Endothelial cell of umbilical vein (primary cell): ENCODE data around the gene C15orf62. TPM values are rescaled to one million over a fixed set of nuclear protein-coding genes. Genes with fewer than 3 reads are reported as not detected.

Source experiments
- BruUV-seq: library from RNA; stranded (reverse); fragments of 400-500 nt; replicated peaks from 2 replicates; lab custom pipeline; 2021; lab: Mats Ljungman, UMichigan
- CTCF ChIA-PET: fragments of 300-600, 350-600 bp; sonication (Branson Sonifier 250); formaldehyde crosslinking; loops from one replicate; lab custom pipeline; 2021; ENCODE audit warnings: antibody characterized with exemption, inconsistent platforms; lab: Charles Lee
- POLR2A ChIA-PET: fragments of 300-600, 350-600 bp; sonication (Branson Sonifier 250); formaldehyde crosslinking; loops from one replicate; lab custom pipeline; 2021; ENCODE audit warnings: antibody characterized with exemption, inconsistent platforms; lab: Charles Lee
- DNase-seq: peaks from one replicate; pipeline ENCODE4 v3.0.0-alpha.2; 2011; ENCODE audit warnings: low read depth, low spot score
- FAIRE-seq: peaks from 2 replicates; lab custom pipeline; 2011; peaks lifted over from hg19 to GRCh38; lab: Jason Lieb, UNC
- H2AFZ ChIP-seq: 2 replicates; pipeline ENCODE4 v1.6.0; 2012; ENCODE audit warnings: low read depth, low read length, control low read depth, inconsistent platforms
- H3K27ac ChIP-seq: 2 replicates; pipeline ENCODE4 v1.5.1; 2011; ENCODE audit warnings: low read depth, mild to moderate bottlenecking, control low read depth, low read length, moderate library complexity; ENCODE audit not compliant: insufficient read depth
- H3K27me3 ChIP-seq, 2 experiments: 2 replicates each; pipeline versions ENCODE4 v1.6.0 to v1.6.1; 2011; ENCODE audit warnings: low read length in 2 of 2, mixed read lengths in 1 of 2; ENCODE audit not compliant: control insufficient read depth in 2 of 2, insufficient read depth in 2 of 2
- H3K36me3 ChIP-seq, 2 experiments: 2 replicates in 1 of 2; 3 replicates in 1 of 2; pipeline ENCODE4 v1.5.1; 2011; ENCODE audit warnings: low read length in 2 of 2, mild to moderate bottlenecking in 1 of 2, moderate library complexity in 1 of 2; ENCODE audit not compliant: control insufficient read depth in 2 of 2, insufficient read depth in 2 of 2; ENCODE audit errors: extremely low read depth in 1 of 2
- H3K4me1 ChIP-seq: 3 replicates; pipeline ENCODE4 v1.5.1; 2011; ENCODE audit warnings: mild to moderate bottlenecking, low read length; ENCODE audit not compliant: control insufficient read depth, insufficient read depth; ENCODE audit errors: extremely low read depth
- H3K4me2 ChIP-seq: 2 replicates; pipeline ENCODE4 v1.6.1; 2011; ENCODE audit warnings: low read length, control low read depth, mixed read lengths; ENCODE audit not compliant: insufficient read depth
- H3K4me3 ChIP-seq, 3 experiments: fragments of 200-600 bp in 1 of 3; sonication (generic), shearing (Covaris generic) in 1 of 3; replicated peaks in 1 of 3; 2 replicates each; pipeline ENCODE4 v1.5.1; 2011 to 2016; ENCODE audit warnings: control low read depth in 3 of 3, low read length in 3 of 3, mild to moderate bottlenecking in 2 of 3, inconsistent platforms in 1 of 3, low read depth in 1 of 3, moderate library complexity in 1 of 3; ENCODE audit not compliant: insufficient read depth in 1 of 3
- H3K79me2 ChIP-seq: 2 replicates; pipeline ENCODE4 v1.6.0; 2012; ENCODE audit warnings: low read length, inconsistent platforms; ENCODE audit not compliant: control insufficient read depth, insufficient read depth
- H3K9ac ChIP-seq: replicated peaks from 2 replicates; pipeline ENCODE3; 2011; ENCODE audit warnings: low read length, control low read depth; ENCODE audit not compliant: insufficient read depth; ENCODE audit errors: extremely low read depth
- H3K9me1 ChIP-seq: replicated peaks from 3 replicates; pipeline ENCODE4 v1.6.0; 2011; ENCODE audit warnings: mild to moderate bottlenecking, low read length; ENCODE audit not compliant: control insufficient read depth, insufficient read depth; ENCODE audit errors: extremely low read depth
- H3K9me3 ChIP-seq: replicated peaks from 2 replicates; pipeline ENCODE4 v1.5.1; 2012; ENCODE audit warnings: low read length, inconsistent platforms; ENCODE audit not compliant: control insufficient read depth, insufficient read depth
- H4K20me1 ChIP-seq: replicated peaks from 2 replicates; pipeline ENCODE3; 2011; ENCODE audit warnings: mild to moderate bottlenecking, low read length; ENCODE audit not compliant: control insufficient read depth, insufficient read depth; ENCODE audit errors: extremely low read depth
- CTCF ChIP-seq, 2 donors: IDR thresholded peaks; 1 replicate in 1 of 2; 2 replicates in 1 of 2; pipeline ENCODE4 v1.5.1; 2011; ENCODE audit warnings: low read length in 2 of 2, mild to moderate bottlenecking in 2 of 2, moderate library complexity in 2 of 2, control low read depth in 1 of 2, inconsistent platforms in 1 of 2, low read depth in 1 of 2; ENCODE audit not compliant: insufficient read depth in 1 of 2; ENCODE audit errors: extremely low read depth in 1 of 2
- EZH2 ChIP-seq: IDR thresholded peaks from 2 replicates; pipeline ENCODE4 v1.6.1; 2012; ENCODE audit warnings: borderline replicate concordance, low read depth, mild to moderate bottlenecking, moderate library complexity, low read length, inconsistent platforms; ENCODE audit not compliant: severe bottlenecking
- FOS ChIP-seq: IDR thresholded peaks from 2 replicates; pipeline ENCODE4 v1.6.1; 2011; ENCODE audit warnings: mild to moderate bottlenecking, low read length, moderate library complexity, borderline replicate concordance; ENCODE audit not compliant: insufficient read depth
- GATA2 ChIP-seq: IDR thresholded peaks from 2 replicates; pipeline ENCODE4 v1.7.0; 2011; ENCODE audit warnings: low read depth, mild to moderate bottlenecking, moderate library complexity, mixed read lengths, low read length; ENCODE audit not compliant: insufficient read length, insufficient read depth
- JUN ChIP-seq: IDR thresholded peaks from 2 replicates; pipeline ENCODE4 v1.6.1; 2011; ENCODE audit warnings: borderline replicate concordance, low read depth; ENCODE audit not compliant: insufficient read length, insufficient read depth
- MAX ChIP-seq: IDR thresholded peaks from 2 replicates; pipeline ENCODE4 v1.6.1; 2011; ENCODE audit not compliant: insufficient read depth, insufficient read length
- MYC ChIP-seq: IDR thresholded peaks from one replicate; pipeline ENCODE4 v1.6.1; 2011; ENCODE audit warnings: mild to moderate bottlenecking, low read depth, low read length
- POLR2A ChIP-seq: IDR thresholded peaks from 2 replicates; pipeline ENCODE4 v1.6.1; 2012; ENCODE audit warnings: low read depth, mild to moderate bottlenecking, control low read depth, low read length
- POLR2AphosphoS5 ChIP-seq: IDR thresholded peaks from 2 replicates; pipeline ENCODE4 v1.6.1; 2012; ENCODE audit warnings: low read depth, mild to moderate bottlenecking, control low read depth, low read length, moderate library complexity; ENCODE audit not compliant: insufficient read depth
- dilution Hi-C: fragments of 300-500 bp; cut with MboI; formaldehyde crosslinking; loops from one replicate; pipeline ENCODE4 v1.15.0; 2019; ENCODE audit warnings: low sequenced_read_pairs; ENCODE audit not compliant: extremely low pct_ligation_motif_present
- intact Hi-C: fragments of 100-400 bp; cut with micrococcal nuclease; formaldehyde crosslinking; loops from one replicate; pipeline ENCODE4 v1.10.0; 2022
- polyA plus RNA-seq, 4 experiments: library from polyadenylated mRNA; depleted of rRNA in 3 of 4; stranded (reverse) in 3 of 4; unstranded in 1 of 4; fragments of >200 nt; gene quantifications; 2 replicates each; pipeline versions ENCODE4 v1.2.1 to v1.2.3, GENCODE V29; 2011 to 2012; ENCODE audit warnings: missing spikeins in 1 of 4
- total RNA-seq: library from RNA; stranded (reverse); gene quantifications from 2 replicates; pipeline ENCODE4 v1.2.3, GENCODE V29; 2021

C15orf62 gene
- total and polyA plus RNA-seq, 2 donors (not counting 3 experiments of a cell fraction or from before 2014, with no cell fraction given) = 0.12 to 0.38 TPM

GRCh38 chr15:40785814-40786213 is 16.0 kb downstream of the C15orf62 start:
- POLR2A ChIA-PET = no interaction called here

More at GRCh38 chr15:40785814-40786213, 16.0 kb downstream of the C15orf62 start:
- no peaks in the 10 kb centered on the region for H3K36me3 ChIP-seq
- no peak for DNase-seq
- no peak overlapping the region for H3K4me3 ChIP-seq
- FAIRE-seq = no peak
- H4K20me1 ChIP-seq = no peaks in the 10 kb centered on the region
- intact Hi-C loops = loop anchor here (2.0 to 5.0 kb wide), 3 partner anchors 17 to 106 kb away; partner anchors contain the start of genes C15orf62, RMDN3 and VPS18
- no peaks in the 10 kb centered on the region for H3K9me1 ChIP-seq
- peaks cover 11% of the 10 kb centered on the region for H3K79me2 ChIP-seq
- no peak overlapping the region for H2AFZ ChIP-seq
- no peak overlapping the region for H3K27ac ChIP-seq
- no peaks in the 10 kb centered on the region for H3K9me3 ChIP-seq
- H3K9ac ChIP-seq = no peak overlapping the region
- no TSS peak for BruUV-seq
- dilution Hi-C loops = no loop called here
- peaks cover 18% of the 10 kb centered on the region for H3K4me1 ChIP-seq
- H3K4me2 ChIP-seq = no peak overlapping the region
- no peak for TF ChIP-seq JUN
- TF ChIP-seq GATA2 = no peak
- TF ChIP-seq POLR2AphosphoS5 = no peak
- no peak for TF ChIP-seq CTCF (IDR thresholded peaks at IDR 0.05; ENCODE audit: extremely low read depth in 1 of 2, insufficient read depth in 1 of 2, low read depth in 1 of 2, low read length in 2 of 2)
- no peak for TF ChIP-seq MAX
- no peak for TF ChIP-seq POLR2A
- TF ChIP-seq FOS = no peak
- no peak for TF ChIP-seq EZH2
- no peak for TF ChIP-seq MYC
- no peaks in the 10 kb centered on the region for H3K27me3 ChIP-seq
- CTCF ChIA-PET = interaction anchor here (1.0 to 3.2 kb wide), 12 partner anchors 8 to 109 kb away, joined by 3 to 21 read pairs (median 6); partner anchors contain the start of genes DNAJC17, RAD51, SPINT1 and VPS18
